HepG2 (cell line): Measurements from ENCODE around the gene TMEM270. TPM values are rescaled to one million over a fixed set of nuclear protein-coding genes. Genes with fewer than 3 reads are reported as not detected.

Experiments
- ATAC-seq: fragments of 200-7000 bp; cut with Tn5 transposase; 3 replicates; pipeline ENCODE4 v1.9.1; 2020; ENCODE audit warnings: mild to moderate bottlenecking, moderate library complexity
- BruUV-seq: library from RNA; stranded (reverse); fragments of 400-500 nt; replicated peaks from 2 replicates; lab custom pipeline; 2021; lab: Mats Ljungman, UMichigan
- CTCF ChIA-PET: fragments of 300-600 bp; formaldehyde crosslinking; extraction: SDS; loops from one replicate; lab custom pipeline; 2021; ENCODE audit warnings: low total read pairs, inconsistent platforms, low intra/inter-chr PET ratio; lab: Yijun Ruan, JAX
- POLR2A ChIA-PET: fragments of 350-600 bp; sonication (Branson Sonifier 250); formaldehyde crosslinking; loops from one replicate; lab custom pipeline; 2020; ENCODE audit warnings: antibody characterized with exemption, inconsistent platforms; lab: Yijun Ruan, JAX
- DNase-seq: peaks from one replicate; pipeline ENCODE4 v3.0.0-alpha.2; 2015; ENCODE audit warnings: low spot score
- FAIRE-seq: peaks from 3 replicates; lab custom pipeline; 2011; peaks lifted over from hg19 to GRCh38; lab: Jason Lieb, UNC
- H2AFZ ChIP-seq: one replicate; pipeline ENCODE4 v1.6.1; 2011; ENCODE audit warnings: low read length, inconsistent platforms
- H3K27ac ChIP-seq: fragments of 300-600 bp; 3 replicates; pipeline ENCODE4 v1.8.0; 2011; ENCODE audit warnings: mixed run types, mild to moderate bottlenecking, mixed read lengths, low read length, inconsistent platforms; ENCODE audit not compliant: insufficient read depth; ENCODE audit errors: extremely low read length
- H3K27me3 ChIP-seq, 2 experiments: fragments of 200-600 bp in 1 of 2; 2 replicates in 1 of 2; 3 replicates in 1 of 2; pipeline versions ENCODE4 v1.6.0 to v1.8.0; 2011; ENCODE audit warnings: low read length in 2 of 2, mild to moderate bottlenecking in 2 of 2, moderate library complexity in 2 of 2, inconsistent platforms in 1 of 2; ENCODE audit not compliant: insufficient read depth in 2 of 2, control insufficient read depth in 1 of 2
- H3K36me3 ChIP-seq, 2 experiments: fragments of 200-600 bp in 1 of 2; replicated peaks in 1 of 2; 2 replicates in 1 of 2; 3 replicates in 1 of 2; pipeline versions ENCODE4 v1.5.1 to v1.8.0; 2011; ENCODE audit warnings: low read length in 2 of 2, inconsistent platforms in 1 of 2; ENCODE audit not compliant: insufficient read depth in 2 of 2, control insufficient read depth in 1 of 2
- H3K4me1 ChIP-seq: 2 replicates; pipeline ENCODE4 v1.5.1; 2012; ENCODE audit warnings: low read length, inconsistent platforms; ENCODE audit not compliant: insufficient read depth
- H3K4me2 ChIP-seq: 2 replicates; pipeline ENCODE4 v1.6.0; 2011; ENCODE audit warnings: low read depth, low read length, inconsistent platforms
- H3K4me3 ChIP-seq, 3 experiments: fragments of 200-600 bp in 1 of 3; sonication (generic), shearing (Covaris generic) in 1 of 3; replicated peaks in 1 of 3; 2 replicates each; pipeline ENCODE4 v1.5.1; 2011 to 2016; ENCODE audit warnings: low read length in 3 of 3, inconsistent platforms in 2 of 3, low read depth in 2 of 3, mild to moderate bottlenecking in 2 of 3, control low read depth in 1 of 3, mixed read lengths in 1 of 3; ENCODE audit not compliant: insufficient read depth in 1 of 3
- H3K79me2 ChIP-seq: one replicate; pipeline ENCODE4 v1.6.1; 2011; ENCODE audit warnings: low read length, inconsistent platforms; ENCODE audit not compliant: insufficient read depth
- H3K9ac ChIP-seq: 2 replicates; pipeline ENCODE4 v1.6.0; 2011; ENCODE audit warnings: mild to moderate bottlenecking, low read depth, low read length, inconsistent platforms; ENCODE audit not compliant: insufficient read depth
- H3K9me3 ChIP-seq: 2 replicates; pipeline ENCODE4 v1.5.1; 2012; ENCODE audit warnings: mild to moderate bottlenecking, low read length
- H4K20me1 ChIP-seq: 2 replicates; pipeline ENCODE4 v1.6.0; 2011; ENCODE audit warnings: inconsistent platforms, mild to moderate bottlenecking, low read length, moderate library complexity; ENCODE audit not compliant: insufficient read depth
- ARID5B ChIP-seq: IDR thresholded peaks from 2 replicates; pipeline ENCODE4 v1.4.0; 2020; ENCODE audit warnings: mild to moderate bottlenecking, missing genetic modification reagents
- FOXA3 ChIP-seq: IDR thresholded peaks from 2 replicates; pipeline ENCODE4 v1.6.1; 2016; ENCODE audit warnings: missing genetic modification reagents, missing compliant biosample characterization
- HNRNPL ChIP-seq: fragments of 200-400 bp; formaldehyde crosslinking; IDR thresholded peaks from 2 replicates; pipeline ENCODE4 v1.6.1; 2017; ENCODE audit warnings: mild to moderate bottlenecking, low read depth, low read length
- KAT7 ChIP-seq: IDR thresholded peaks from 2 replicates; pipeline ENCODE4 v1.6.1; 2018; ENCODE audit warnings: borderline replicate concordance, missing compliant biosample characterization
- KLF15 ChIP-seq: sonication (generic); formaldehyde crosslinking; IDR thresholded peaks from 2 replicates; pipeline ENCODE4 v1.8.1; 2023; ENCODE audit warnings: borderline replicate concordance, mild to moderate bottlenecking, inconsistent platforms, missing genetic modification reagents, mixed read lengths
- MLXIP ChIP-seq: sonication (generic); formaldehyde crosslinking; IDR thresholded peaks from 2 replicates; pipeline ENCODE4 v1.9.0; 2021; ENCODE audit warnings: missing genetic modification reagents, borderline replicate concordance
- PHB2 ChIP-seq: fragments of 450-650 bp; IDR thresholded peaks from 2 replicates; pipeline ENCODE4 v1.6.1; 2018; ENCODE audit not compliant: partially characterized antibody
- ZBTB39 ChIP-seq: sonication (generic); formaldehyde crosslinking; IDR thresholded peaks from 2 replicates; pipeline ENCODE4 v1.5.0; 2020; ENCODE audit warnings: missing genetic modification reagents
- ZBTB43 ChIP-seq: sonication (generic); formaldehyde crosslinking; conservative IDR thresholded peaks from 2 replicates; pipeline ENCODE4 v1.4.0; 2020; ENCODE audit warnings: missing genetic modification reagents
- ZMYM2 ChIP-seq: sonication (generic); formaldehyde crosslinking; IDR thresholded peaks from 2 replicates; pipeline ENCODE4 v1.8.0; 2022; ENCODE audit warnings: mild to moderate bottlenecking, missing genetic modification reagents
- ZNF12 ChIP-seq: sonication (generic); formaldehyde crosslinking; IDR thresholded peaks from 2 replicates; pipeline ENCODE4 v1.5.0; 2020; ENCODE audit warnings: missing genetic modification reagents
- ZNF256 ChIP-seq: sonication (generic); formaldehyde crosslinking; conservative IDR thresholded peaks from 2 replicates; pipeline ENCODE4 v1.4.0; 2020; ENCODE audit warnings: missing genetic modification reagents
- ZNF660 ChIP-seq: sonication (generic); formaldehyde crosslinking; IDR thresholded peaks from 2 replicates; pipeline ENCODE4 v1.5.1; 2020; ENCODE audit warnings: mild to moderate bottlenecking, low read depth, missing genetic modification reagents, borderline replicate concordance
- whole genome bisulfite sequencing: methylation state at CpG from one replicate; pipeline ENCODE4 v1.1.6; 2017; ENCODE audit warnings: low lambda C conversion rate; 5-methylcytosine and 5-hydroxymethylcytosine counted together
- in situ Hi-C: cut with HindIII; loops from 2 replicates; pipeline ENCODE4 v1.10.0; 2017; ENCODE audit warnings: low pct_unique_long_range_greater_than_20kb; ENCODE audit not compliant: extremely low pct_ligation_motif_present
- intact Hi-C: fragments of 100-400 bp; cut with micrococcal nuclease; formaldehyde crosslinking; loops from one replicate; pipeline ENCODE4 v1.10.0; 2022; ENCODE audit not compliant: unreplicated experiment
- polyA plus RNA-seq, 8 experiments: library from polyadenylated mRNA; depleted of rRNA in 3 of 8; stranded (reverse) in 7 of 8; unstranded in 1 of 8; fragments of >200 nt; fragmentation: Illumina TruSeq in 4 of 8; extraction: Trizol in 4 of 8; gene quantifications; 2 replicates each; pipeline versions ENCODE4 v1.2.1 to v1.2.3, GENCODE V29; 2011 to 2016; ENCODE audit warnings: low read depth in 4 of 8, missing spikeins in 1 of 8, mixed read lengths in 1 of 8; ENCODE audit not compliant: insufficient read depth in 1 of 8
- total RNA-seq, 5 experiments: library from RNA; depleted of rRNA; stranded (reverse); fragments of >200 nt; fragmentation: Illumina TruSeq; extraction: Trizol; gene quantifications; 2 replicates each; pipeline ENCODE4 v1.2.3, GENCODE V29; 2016; ENCODE audit warnings: low read depth in 1 of 5

TMEM270 gene
- total and polyA plus RNA-seq, 2 of the 13 experiments (the other 11 are each of a cell fraction or from before 2014, with no cell fraction given) = not detected

- CTCF ChIA-PET = no interaction called here
- no peaks in the 10 kb centered on the region for H3K79me2 ChIP-seq
- WGBS = 46% methylated on average over 11 of the region's 11 CpGs
- no peaks in the 10 kb centered on the region for H4K20me1 ChIP-seq
- no peak overlapping the region for H2AFZ ChIP-seq
- no peak overlapping the region for H3K4me2 ChIP-seq
- FAIRE-seq (no peak), ATAC-seq (no peak), DNase-seq (no peak)
- no peak overlapping the region for H3K27ac ChIP-seq
- in situ Hi-C loops = no loop called here
- H3K36me3 ChIP-seq = no peaks in the 10 kb centered on the region
- POLR2A ChIA-PET = interaction anchor here (1.1 to 3.5 kb wide), 2 partner anchors 9 to 19 kb away, joined by 3 to 14 read pairs; partner anchors contain the start of gene METTL27
- BruUV-seq = no TSS peak
- H3K4me1 ChIP-seq = peaks cover 44% of the 10 kb centered on the region
- H3K9ac ChIP-seq = no peak overlapping the region
- H3K27me3 ChIP-seq = peaks cover 0 to 31% of the 10 kb centered on the region in 2 experiments; a peak in 3 of 5 replicates
- H3K4me3 ChIP-seq = no peak overlapping the region
- H3K9me3 ChIP-seq = no peaks in the 10 kb centered on the region
- intact Hi-C loops = no loop called here
- TF ChIP-seq ARID5B (CRISPR knock-in tag) (no peak), ZBTB43 (CRISPR knock-in tag) (no peak), KAT7 (no peak), FOXA3 (CRISPR knock-in tag) (no peak), KLF15 (CRISPR knock-in tag) (no peak), PHB2 (no peak), ZNF256 (CRISPR knock-in tag) (no peak), HNRNPL (no peak), ZBTB39 (CRISPR knock-in tag) (no peak), ZMYM2 (no peak), ZNF12 (CRISPR knock-in tag) (no peak), ZNF660 (CRISPR knock-in tag) (no peak), MLXIP (no peak)
Measured at GRCh38 chr7:73823873-73824592, 36.9 kb upstream of the TMEM270 start.
